ENCODE measurements around the gene TAAR6.
"Not testable (repeated sequence)": the region's sequence is repeated elsewhere in the genome, so short reads cannot be mapped to it uniquely, and the experiment has no call there.

TAAR6 gene

DNA sequence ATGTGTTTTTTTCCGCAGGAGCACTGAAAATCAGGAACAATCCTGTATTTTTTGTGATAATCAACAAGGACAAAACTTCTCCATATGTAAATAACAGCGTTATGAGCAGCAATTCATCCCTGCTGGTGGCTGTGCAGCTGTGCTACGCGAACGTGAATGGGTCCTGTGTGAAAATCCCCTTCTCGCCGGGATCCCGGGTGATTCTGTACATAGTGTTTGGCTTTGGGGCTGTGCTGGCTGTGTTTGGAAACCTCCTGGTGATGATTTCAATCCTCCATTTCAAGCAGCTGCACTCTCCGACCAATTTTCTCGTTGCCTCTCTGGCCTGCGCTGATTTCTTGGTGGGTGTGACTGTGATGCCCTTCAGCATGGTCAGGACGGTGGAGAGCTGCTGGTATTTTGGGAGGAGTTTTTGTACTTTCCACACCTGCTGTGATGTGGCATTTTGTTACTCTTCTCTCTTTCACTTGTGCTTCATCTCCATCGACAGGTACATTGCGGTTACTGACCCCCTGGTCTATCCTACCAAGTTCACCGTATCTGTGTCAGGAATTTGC, at the start of gene TAAR6:
Gene TAAR6 (plus strand): TSS at position 102 of the 557 bp plus-strand sequence. CDS start 0 bp downstream, at position 102.
- DNase-seq (ENCODE audit: low spot score): no peak

- DNase-seq (ENCODE audit: low spot score): no peak
Observed at GRCh38 chr6:132520953-132521352, 49.2 kb upstream of the TAAR6 start.

DNA sequence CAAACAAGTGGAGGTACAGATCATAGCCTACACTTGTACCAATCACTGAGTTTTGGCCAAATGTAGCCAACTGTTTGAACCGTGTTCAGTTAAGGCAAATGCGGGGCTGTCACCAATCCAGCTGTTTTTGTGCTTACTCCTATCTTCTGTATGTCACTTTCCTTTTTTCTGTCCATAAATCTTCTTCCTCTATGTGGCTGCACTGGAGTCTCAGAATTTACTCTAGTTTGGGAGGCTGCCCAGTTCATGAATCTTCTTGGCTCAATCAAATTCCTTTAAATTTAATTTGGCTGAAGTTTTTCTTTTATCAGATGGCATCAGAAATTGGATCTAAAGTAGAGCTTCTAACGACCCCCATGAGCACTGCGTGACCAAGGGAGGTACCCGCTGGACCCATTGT, 45.5 kb upstream of the TAAR6 start:
- DNase-seq (ENCODE audit: low spot score): no peak

- no peak for DNase-seq (ENCODE audit: low spot score)
Observed at GRCh38 chr6:132525866-132526265, 44.3 kb upstream of the TAAR6 start.

DNA sequence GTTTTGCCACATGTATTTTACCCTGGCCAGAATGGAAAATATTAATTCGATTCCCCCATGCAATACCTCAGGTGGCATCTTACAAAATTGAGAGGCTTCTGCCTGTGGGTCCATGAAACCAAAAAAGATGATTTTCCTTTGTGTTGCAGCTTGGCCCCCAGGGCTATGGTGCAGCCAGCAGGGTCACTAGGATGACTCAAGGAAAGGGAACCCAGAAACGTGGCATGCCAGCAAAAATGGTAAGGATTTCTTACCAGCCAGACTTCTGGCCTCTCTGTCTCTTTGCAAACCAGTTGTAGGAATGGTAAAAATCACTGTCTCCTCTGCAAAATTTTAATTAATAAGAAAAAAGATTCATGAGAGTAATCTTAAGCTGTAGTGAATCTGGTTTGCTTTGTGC, 43.7 kb upstream of the TAAR6 start:
- no peak for DNase-seq (ENCODE audit: low spot score)

- DNase-seq (ENCODE audit: low spot score): no peak
Observed at GRCh38 chr6:132527791-132528190, 42.3 kb upstream of the TAAR6 start.

GRCh38 chr6:132530293-132530974, 39.7 kb upstream of the TAAR6 start:
- peak; percentile 45 for DNase-seq (ENCODE audit: low spot score)

DNA sequence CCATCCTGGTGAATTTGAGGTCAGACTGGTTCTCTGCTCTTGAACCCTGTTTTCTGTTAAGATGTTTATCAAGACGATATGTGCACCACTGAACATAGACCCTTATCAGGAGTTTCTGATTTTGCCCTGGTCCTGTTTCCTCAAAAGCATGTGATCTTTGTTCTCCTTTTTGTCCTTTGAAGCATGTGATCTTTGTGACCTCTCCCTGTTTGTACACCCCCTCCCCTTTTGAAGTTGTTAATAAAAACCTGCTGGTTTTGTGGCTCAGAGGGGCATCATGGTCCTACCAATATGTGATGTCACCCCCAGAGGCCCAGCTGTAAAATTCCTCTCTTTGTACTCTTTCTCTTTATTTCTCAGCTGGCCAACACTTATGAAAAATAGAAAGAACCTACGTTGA, 35.6 kb upstream of the TAAR6 start:
- DNase-seq (ENCODE audit: low spot score): not testable (repeated sequence)

GRCh38 chr6:132537145-132537544, 33.0 kb upstream of the TAAR6 start:
- no peak for DNase-seq (ENCODE audit: low spot score)

GRCh38 chr6:132537977-132538376, 32.1 kb upstream of the TAAR6 start, which contains the start of gene TAAR9:
TAAR9 (plus strand) TSS chr6:132538277; CDS start chr6:132538290, 13 bp downstream.
- no peak for DNase-seq (ENCODE audit: low spot score)

DNA sequence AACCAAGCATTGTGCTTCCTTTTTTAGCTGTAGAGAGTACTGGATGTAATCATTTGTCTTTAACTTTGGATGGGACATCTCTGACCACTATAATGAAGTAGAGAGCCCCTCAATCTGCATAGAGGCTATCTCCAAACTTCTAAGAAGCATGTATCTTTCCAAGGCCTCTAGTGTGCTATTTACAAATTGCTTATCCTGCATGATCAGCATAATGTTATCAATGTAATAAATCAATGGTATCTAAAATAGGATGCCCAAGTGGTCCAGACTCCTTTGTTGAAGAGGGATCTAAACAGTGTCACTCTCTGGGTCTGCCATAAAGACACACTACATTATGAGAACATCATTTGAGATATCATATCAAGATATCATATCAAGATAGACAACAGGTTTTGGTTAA, 25.3 kb upstream of the TAAR6 start:
- DNase-seq (ENCODE audit: low spot score): no peak

GRCh38 chr6:132548746-132549463, 21.2 kb upstream of the TAAR6 start:
- no peak for DNase-seq (ENCODE audit: low spot score)

- DNase-seq (ENCODE audit: low spot score): no peak
Observed at GRCh38 chr6:132551214-132551613, 18.9 kb upstream of the TAAR6 start.

GRCh38 chr6:132552372-132552771, 17.8 kb upstream of the TAAR6 start, which contains the start of gene TAAR8:
TAAR8 (plus strand) TSS chr6:132552672; CDS start chr6:132552693, 21 bp downstream.
- no peak for DNase-seq (ENCODE audit: low spot score)

- DNase-seq (ENCODE audit: low spot score): not testable (repeated sequence)
Observed at GRCh38 chr6:132560087-132560486, 10.0 kb upstream of the TAAR6 start.

DNA sequence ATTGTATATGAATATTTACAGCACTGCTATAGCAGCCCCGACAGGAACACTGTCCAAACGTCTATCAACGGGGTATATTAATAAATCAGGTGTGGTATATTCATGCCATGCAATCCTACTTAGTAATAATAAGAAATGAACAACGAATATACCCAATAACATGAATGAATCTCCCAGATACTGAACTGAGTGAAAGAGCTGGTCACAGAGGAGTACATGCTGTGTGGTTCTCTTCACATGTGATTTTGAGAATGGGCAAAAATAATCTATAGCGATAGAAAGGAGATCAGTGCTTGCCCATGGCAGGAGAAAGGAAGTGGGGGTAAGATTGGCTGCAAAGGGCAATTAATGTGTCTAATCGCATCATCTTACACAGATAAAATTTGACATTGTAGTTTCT, 3.7 kb upstream of the TAAR6 start:
- no peak for DNase-seq (ENCODE audit: low spot score)

GRCh38 chr6:132567566-132567965, 2.6 kb upstream of the TAAR6 start:
- DNase-seq (ENCODE audit: low spot score): no peak

DNA sequence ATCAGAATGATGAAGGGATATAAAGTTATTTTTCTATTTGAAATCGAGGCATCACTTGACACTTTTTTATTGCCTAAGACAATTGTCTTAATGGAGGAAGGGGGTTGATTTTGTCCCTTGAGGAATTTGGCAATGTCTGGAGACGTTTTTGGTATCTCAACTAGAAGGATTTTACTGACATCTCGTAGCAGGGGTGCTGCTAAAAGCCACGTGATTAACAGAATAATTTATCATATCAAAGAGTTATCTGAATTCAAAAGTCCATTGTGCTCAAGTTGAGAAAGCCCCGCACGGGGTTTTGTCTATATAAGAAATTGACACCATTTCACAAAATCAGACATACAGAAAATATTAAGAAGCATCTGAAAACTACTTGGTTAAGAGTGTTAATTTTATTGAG, 1.5 kb upstream of the TAAR6 start:
- DNase-seq (ENCODE audit: low spot score): no peak

DNA sequence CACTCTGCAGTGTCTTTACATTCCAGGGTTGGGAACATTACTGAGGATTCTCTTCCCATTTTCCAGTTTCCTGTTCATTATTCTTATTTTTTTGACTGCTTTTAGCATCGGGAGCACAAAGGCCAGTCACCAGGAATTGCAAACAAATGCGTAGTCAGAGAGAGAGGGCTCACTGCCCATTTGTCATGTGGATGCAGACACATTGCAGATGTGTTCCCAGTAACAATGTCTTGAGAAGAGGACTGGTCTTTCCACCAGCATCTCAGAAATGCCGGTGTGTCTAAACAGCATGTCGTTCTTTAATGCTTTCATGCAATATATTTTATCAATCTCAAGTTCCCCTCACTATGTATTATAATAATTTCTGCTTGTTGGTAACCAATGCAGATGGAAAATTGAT, 952 bp upstream of the TAAR6 start:
- peak; percentile 15 for DNase-seq (ENCODE audit: low spot score)

DNA sequence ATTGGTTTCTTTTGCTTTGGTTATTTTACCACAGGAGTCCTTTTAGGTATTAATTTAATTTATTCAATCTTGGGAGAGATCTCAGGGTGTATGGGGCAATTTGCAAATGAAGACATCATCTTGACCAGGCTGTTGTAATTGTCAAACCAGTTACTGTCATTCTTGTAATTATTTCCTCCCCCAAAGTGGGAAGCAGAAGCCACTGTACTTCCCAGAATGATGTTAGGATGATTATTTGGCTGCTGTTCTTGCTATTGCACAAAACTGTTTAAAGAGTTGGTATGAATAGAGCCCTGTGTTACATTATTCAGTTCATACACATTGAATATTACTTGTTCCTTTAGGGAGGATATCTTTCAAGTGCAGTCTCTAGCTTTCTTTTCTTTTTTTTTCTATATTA, 1.7 kb downstream of the TAAR6 start:
- DNase-seq (ENCODE audit: low spot score): no peak

GRCh38 chr6:132584698-132585097, 14.6 kb downstream of the TAAR6 start:
- DNase-seq (ENCODE audit: low spot score): no peak

- no peak for DNase-seq (ENCODE audit: low spot score)
Observed at GRCh38 chr6:132587424-132587823, 17.3 kb downstream of the TAAR6 start.

GRCh38 chr6:132589454-132589853, 19.3 kb downstream of the TAAR6 start, which contains the start of gene TAAR5:
TAAR5 (minus strand) TSS chr6:132589741; CDS start chr6:132589686, 55 bp downstream.
- no peak for DNase-seq (ENCODE audit: low spot score)

All from iPS-NIHi11 (cell line).